GM10248 (cell line): ENCODE measurements around the gene TCAP.

Experiments
- CTCF ChIA-PET: fragments of 300-600 bp; sonication (Branson Sonifier 250); formaldehyde crosslinking; extraction: SDS; loops from one replicate; lab custom pipeline; 2021; ENCODE audit warnings: antibody characterized with exemption; lab: Yijun Ruan, JAX
- POLR2A ChIA-PET: fragments of 350-650 bp; sonication (Branson Sonifier 250); formaldehyde crosslinking; extraction: SDS; loops from one replicate; lab custom pipeline; 2020; ENCODE audit warnings: antibody characterized with exemption; lab: Yijun Ruan, JAX
- DNase-seq: peaks from one replicate; pipeline ENCODE4 v3.0.0; 2012; ENCODE audit errors: extremely low spot score
- TF ChIP-seq, protein P1 (sequence below): IDR thresholded peaks from 2 replicates; pipeline ENCODE4 v1.5.1; 2012; ENCODE audit warnings: mild to moderate bottlenecking, low read depth; ENCODE audit errors: extremely low read depth, missing control alignments, control extremely low read depth

The TCAP gene

DNA sequence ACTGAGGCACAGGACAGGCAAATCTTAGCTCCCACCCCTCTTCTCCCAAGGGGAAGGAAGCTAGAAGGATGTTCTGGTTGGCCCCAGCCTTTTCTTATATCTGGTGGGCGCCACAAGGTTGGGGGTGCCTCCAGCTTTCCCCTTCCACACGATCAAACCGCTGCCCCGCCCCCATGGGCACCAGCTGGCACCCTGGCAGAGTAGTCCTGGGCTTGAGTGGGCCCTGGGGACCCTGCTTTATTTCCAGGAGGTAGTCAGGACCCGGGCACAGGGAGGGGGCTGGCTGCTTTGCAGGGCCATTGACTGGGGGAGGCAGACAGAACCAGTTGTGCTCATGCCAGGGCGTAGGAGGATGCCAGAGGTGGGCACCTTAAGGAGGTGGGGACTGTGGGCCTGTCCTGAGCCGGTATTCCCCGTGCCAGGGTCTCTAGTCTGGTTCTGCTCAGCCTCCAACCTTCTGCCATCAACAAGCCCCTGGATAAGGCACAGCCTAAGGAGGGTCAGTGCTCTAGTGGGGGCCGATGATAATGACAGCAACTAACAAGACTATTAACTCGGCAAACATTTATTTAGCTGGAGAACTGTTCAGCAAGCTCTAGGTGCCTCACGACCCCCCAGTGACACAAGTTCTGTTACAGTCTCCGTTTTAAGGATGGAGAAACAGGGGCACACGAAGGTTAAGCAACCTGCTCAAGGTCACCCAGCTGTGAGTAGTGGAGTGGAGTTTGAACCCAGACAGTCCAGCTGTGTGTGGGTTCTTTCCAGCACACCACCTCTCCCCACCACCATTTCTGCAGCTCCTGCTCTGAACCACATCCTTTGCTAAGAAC, 46.0 kb upstream of the TCAP start:
- CTCF ChIA-PET: interaction anchor here (0.8 to 9.5 kb wide), 12 partner anchors 9 to 388 kb away, joined by 3 to 166 read pairs (median 75); partner anchors contain the start of genes MIEN1, PNMT, STARD3 and TCAP
- POLR2A ChIA-PET: no interaction called here
- TF ChIP-seq, protein P1, sequence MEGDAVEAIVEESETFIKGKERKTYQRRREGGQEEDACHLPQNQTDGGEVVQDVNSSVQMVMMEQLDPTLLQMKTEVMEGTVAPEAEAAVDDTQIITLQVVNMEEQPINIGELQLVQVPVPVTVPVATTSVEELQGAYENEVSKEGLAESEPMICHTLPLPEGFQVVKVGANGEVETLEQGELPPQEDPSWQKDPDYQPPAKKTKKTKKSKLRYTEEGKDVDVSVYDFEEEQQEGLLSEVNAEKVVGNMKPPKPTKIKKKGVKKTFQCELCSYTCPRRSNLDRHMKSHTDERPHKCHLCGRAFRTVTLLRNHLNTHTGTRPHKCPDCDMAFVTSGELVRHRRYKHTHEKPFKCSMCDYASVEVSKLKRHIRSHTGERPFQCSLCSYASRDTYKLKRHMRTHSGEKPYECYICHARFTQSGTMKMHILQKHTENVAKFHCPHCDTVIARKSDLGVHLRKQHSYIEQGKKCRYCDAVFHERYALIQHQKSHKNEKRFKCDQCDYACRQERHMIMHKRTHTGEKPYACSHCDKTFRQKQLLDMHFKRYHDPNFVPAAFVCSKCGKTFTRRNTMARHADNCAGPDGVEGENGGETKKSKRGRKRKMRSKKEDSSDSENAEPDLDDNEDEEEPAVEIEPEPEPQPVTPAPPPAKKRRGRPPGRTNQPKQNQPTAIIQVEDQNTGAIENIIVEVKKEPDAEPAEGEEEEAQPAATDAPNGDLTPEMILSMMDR: no peak
- DNase-seq: no peak

DNA sequence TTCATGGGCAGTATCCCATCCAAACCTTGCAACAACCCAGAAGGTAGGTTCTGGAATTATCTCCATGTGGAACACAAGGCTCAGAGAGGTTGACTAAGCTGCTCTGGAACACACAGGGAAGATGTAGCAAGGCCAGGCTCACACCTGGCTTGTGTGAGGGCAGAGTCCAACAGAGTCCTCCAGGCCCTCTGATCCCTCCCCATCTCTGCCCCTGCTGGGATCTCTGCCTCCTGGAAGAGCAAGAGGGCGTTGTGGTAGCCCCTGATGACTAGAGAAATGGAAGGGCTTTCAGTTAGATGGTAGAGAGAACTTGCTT, 45.4 kb upstream of the TCAP start:
- POLR2A ChIA-PET: no interaction called here
- CTCF ChIA-PET: interaction anchor here (0.8 to 9.5 kb wide), 13 partner anchors 9 to 388 kb away, joined by 3 to 166 read pairs (median 57); partner anchors contain the start of genes MIEN1, PNMT, PSMD3 and STARD3
- TF ChIP-seq, protein P1: no peak
- DNase-seq: no peak

DNA sequence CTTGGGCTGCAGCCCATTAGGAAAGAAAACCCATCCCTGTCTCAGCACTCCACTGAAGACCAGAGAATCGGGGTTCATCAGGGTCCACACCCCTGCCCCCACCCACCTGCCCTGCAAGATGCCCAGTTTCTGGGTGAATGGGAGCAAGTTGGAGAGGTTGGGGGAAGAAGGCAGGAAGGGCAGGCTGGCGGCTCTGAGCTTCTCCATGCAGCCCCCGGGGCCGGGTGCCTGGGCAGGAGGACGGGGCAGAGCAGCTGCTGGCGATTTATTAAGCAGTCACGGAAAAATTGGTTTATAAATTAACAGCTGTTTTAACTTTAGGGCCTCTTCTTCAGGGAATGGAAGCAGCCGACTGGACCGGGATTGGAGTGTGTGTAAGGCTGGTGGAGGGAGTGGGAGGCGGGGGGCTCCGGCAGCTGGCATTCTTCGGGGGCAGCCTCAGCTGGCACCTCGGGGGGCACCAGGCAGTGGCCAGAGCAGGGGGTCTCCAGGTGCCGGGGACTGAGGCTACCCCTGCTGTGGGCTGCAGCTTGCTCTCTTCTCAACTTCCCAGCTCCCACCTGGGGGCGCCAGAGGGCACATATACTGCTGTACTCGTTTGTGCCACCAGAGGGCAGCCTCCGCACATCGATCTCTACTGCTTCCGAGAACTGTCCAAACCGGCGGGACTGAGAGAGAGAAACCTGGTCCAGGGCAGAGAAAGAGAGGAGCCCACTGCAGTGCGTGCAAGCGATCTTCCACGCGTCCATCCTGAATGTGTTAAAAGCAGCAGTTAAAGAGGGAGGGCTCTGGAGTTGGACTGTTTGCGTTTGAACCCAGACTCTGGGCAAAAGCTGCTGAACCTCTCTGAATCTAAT, 43.4 kb upstream of the TCAP start:
- CTCF ChIA-PET: interaction anchor here (0.5 to 9.5 kb wide), 99 partner anchors 9 to 546 kb away, joined by 3 to 166 read pairs (median 4); partner anchors contain the start of genes ARL5C, CSF3, GRB7 and MIEN1
- peak; percentile 90 for DNase-seq
- TF ChIP-seq, protein P1: peak; percentile 100
- POLR2A ChIA-PET: interaction anchor here (0.8 kb wide), 1 partner anchor 359 kb away, joined by 3 read pairs; the partner anchor contains the start of gene PSMD3

DNA sequence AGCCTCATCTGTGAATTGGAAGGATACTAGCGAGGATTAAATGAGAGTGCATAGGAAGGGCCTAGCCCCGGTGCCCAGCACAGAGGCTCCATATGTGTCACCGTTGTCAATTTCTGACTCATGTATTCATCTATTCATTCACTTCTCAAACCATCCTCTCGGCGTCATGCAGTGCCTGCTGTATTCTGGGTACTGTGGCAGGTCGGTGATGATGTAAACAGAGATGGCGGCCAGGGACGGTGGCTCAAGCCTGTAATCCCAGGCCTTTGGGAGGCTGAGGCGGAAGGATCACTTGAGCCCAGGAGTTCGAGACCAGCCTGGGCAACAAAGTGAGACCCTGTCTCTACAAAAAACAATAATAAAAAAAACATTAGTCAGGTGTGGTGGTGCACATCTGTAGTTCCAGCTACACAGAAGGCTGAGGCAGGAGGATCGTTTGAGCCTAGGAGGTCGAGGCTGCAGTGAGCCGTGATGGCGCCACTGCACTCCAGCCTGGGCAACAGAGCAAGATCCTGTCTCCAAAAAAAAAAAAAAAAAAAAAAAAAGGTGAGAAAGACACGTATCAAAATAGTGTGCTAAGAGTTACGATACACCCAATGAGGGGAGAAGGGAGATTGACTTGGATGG, 42.7 kb upstream of the TCAP start:
- ChIA-PET CTCF (interaction anchor here (0.6 to 9.5 kb wide), 66 partner anchors 9 to 416 kb away, joined by 3 to 166 read pairs (median 5); partner anchors contain the start of genes GRB7, MIEN1, PGAP3 and PNMT), POLR2A (no interaction called here)
- TF ChIP-seq, protein P1: no peak
- DNase-seq: no peak

DNA sequence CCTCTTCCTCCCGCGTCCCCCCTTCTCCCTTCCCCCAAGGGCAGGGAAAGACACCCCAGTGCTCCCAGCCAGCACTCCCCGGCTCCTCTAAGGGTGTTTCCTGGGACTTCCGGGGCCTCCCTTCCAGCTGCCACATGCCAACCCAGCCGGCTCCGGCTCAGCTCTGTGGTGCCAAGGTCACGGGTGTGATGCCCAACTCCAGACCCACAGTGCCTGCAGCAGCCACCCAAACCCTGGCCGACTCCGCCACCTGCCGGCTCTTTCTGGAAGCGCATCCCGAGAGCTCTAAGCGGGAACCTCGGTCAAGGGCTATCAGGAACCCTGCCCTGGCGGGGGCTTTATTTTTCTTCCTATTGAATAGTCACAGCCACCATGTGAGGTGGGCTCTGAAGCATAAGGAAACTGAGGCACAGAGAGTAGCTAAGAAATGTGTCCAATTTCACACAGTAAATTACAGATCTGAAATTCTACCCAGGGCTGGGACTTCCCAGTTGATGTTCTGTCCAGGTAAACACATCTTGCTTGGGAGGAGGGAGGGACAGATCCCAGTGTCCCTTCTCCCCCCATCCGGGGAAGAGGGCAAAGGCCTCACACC, 41.7 kb upstream of the TCAP start:
- peak; percentile 84 for DNase-seq
- ChIA-PET POLR2A (interaction anchor here (0.6 kb wide), 2 partner anchors 9 to 174 kb away, joined by 3 to 4 read pairs; no protein-coding TSS in a partner anchor), CTCF (interaction anchor here (0.6 to 9.5 kb wide), 42 partner anchors 9 to 463 kb away, joined by 3 to 166 read pairs (median 4); partner anchors contain the start of genes MIEN1, PNMT, PSMD3 and STARD3)
- TF ChIP-seq, protein P1: peak; percentile 94
